GM19099 (cell line): ENCODE data around the gene MAN2B2.

Experiments
- POLR2A ChIP-seq: IDR thresholded peaks from 3 replicates; pipeline ENCODE4 v1.6.1; 2011; ENCODE audit warnings: low read depth; ENCODE audit not compliant: insufficient read length; ENCODE audit errors: extremely low read depth

MAN2B2 gene

GRCh38 chr4:6571608-6572007 lies 3.4 kb upstream of the MAN2B2 start:
- no peak for TF ChIP-seq POLR2A

GRCh38 chr4:6573551-6573950 lies 1.4 kb upstream of the MAN2B2 start:
- TF ChIP-seq POLR2A, result no peak

- no peak for TF ChIP-seq POLR2A
These were observed 823 bp upstream of the MAN2B2 start for GRCh38 chr4:6573986-6574746.

- TF ChIP-seq POLR2A, result no peak
These were observed 683 bp downstream of the MAN2B2 start for GRCh38 chr4:6575503-6576240.

- no peak for TF ChIP-seq POLR2A
These were observed 1.5 kb downstream of the MAN2B2 start for GRCh38 chr4:6576512-6576911.

- no peak for TF ChIP-seq POLR2A
These were observed 1.9 kb downstream of the MAN2B2 start for GRCh38 chr4:6576932-6577331.

- TF ChIP-seq POLR2A, result no peak
These were observed 2.4 kb downstream of the MAN2B2 start for GRCh38 chr4:6577409-6577808.

GRCh38 chr4:6578221-6578620 lies 3.2 kb downstream of the MAN2B2 start:
- no peak for TF ChIP-seq POLR2A

- no peak for TF ChIP-seq POLR2A
These were observed 5.4 kb downstream of the MAN2B2 start for GRCh38 chr4:6580353-6580752.

GRCh38 chr4:6581566-6582121 lies 6.7 kb downstream of the MAN2B2 start:
- no peak for TF ChIP-seq POLR2A

GRCh38 chr4:6582889-6583490 lies 8.0 kb downstream of the MAN2B2 start:
- no peak for TF ChIP-seq POLR2A

GRCh38 chr4:6584865-6585264 lies 9.9 kb downstream of the MAN2B2 start:
- no peak for TF ChIP-seq POLR2A

GRCh38 chr4:6586715-6587325 lies 11.8 kb downstream of the MAN2B2 start:
- no peak for TF ChIP-seq POLR2A

GRCh38 chr4:6589444-6589843 lies 14.5 kb downstream of the MAN2B2 start:
- TF ChIP-seq POLR2A, result no peak

- no peak for TF ChIP-seq POLR2A
These were observed 16.3 kb downstream of the MAN2B2 start for GRCh38 chr4:6591313-6591712.
